Measurements from ENCODE around the gene PDLIM4.

GRCh38 chr5:132273631-132274030 lies 16.1 kb downstream of the PDLIM4 start:
- TF ChIP-seq, protein P1, sequence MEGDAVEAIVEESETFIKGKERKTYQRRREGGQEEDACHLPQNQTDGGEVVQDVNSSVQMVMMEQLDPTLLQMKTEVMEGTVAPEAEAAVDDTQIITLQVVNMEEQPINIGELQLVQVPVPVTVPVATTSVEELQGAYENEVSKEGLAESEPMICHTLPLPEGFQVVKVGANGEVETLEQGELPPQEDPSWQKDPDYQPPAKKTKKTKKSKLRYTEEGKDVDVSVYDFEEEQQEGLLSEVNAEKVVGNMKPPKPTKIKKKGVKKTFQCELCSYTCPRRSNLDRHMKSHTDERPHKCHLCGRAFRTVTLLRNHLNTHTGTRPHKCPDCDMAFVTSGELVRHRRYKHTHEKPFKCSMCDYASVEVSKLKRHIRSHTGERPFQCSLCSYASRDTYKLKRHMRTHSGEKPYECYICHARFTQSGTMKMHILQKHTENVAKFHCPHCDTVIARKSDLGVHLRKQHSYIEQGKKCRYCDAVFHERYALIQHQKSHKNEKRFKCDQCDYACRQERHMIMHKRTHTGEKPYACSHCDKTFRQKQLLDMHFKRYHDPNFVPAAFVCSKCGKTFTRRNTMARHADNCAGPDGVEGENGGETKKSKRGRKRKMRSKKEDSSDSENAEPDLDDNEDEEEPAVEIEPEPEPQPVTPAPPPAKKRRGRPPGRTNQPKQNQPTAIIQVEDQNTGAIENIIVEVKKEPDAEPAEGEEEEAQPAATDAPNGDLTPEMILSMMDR (conservative IDR thresholded peaks at IDR 0.05 in 1 of 2, IDR thresholded peaks at IDR 0.05 in 1 of 2; ENCODE audit: extremely low read depth in 1 of 2, insufficient read depth in 1 of 2, low read depth in 1 of 2, low read length in 2 of 2), result no peak
- no peak for TF ChIP-seq EZH2 (IDR thresholded peaks at IDR 0.05; ENCODE audit: borderline replicate concordance, low read length)
